Stimulated activated effector memory CD8-positive, alpha-beta T cell treated with anti-CD3 and anti-CD28 coated beads, Interleukin-12 subunit alpha, Interleukin-12 subunit beta, amount 100 ng/mL, for 72 hours (primary cell): ENCODE measurements around the gene TMEM150B.

ENCODE experiments used
- ATAC-seq: fragments of 150-1000 bp; cut with Tn5 transposase; 2 replicates; pipeline ENCODE4 v1.10.0; 2021
- DNase-seq, 2 donors: peaks; one replicate each; pipeline ENCODE4 v3.0.0; 2021 to 2022; ENCODE audit warnings: low spot score in 2 of 2
- H3K27ac Mint-ChIP-seq: one replicate; pipeline ENCODE4 v1.8.0; 2022; ENCODE audit warnings: mild to moderate bottlenecking, mixed read lengths
- H3K36me3 Mint-ChIP-seq: one replicate; pipeline ENCODE4 v1.8.0; 2022; ENCODE audit warnings: mild to moderate bottlenecking, mixed read lengths
- H3K4me1 Mint-ChIP-seq: one replicate; pipeline ENCODE4 v1.8.0; 2022; ENCODE audit warnings: mixed read lengths
- H3K4me3 Mint-ChIP-seq: one replicate; pipeline ENCODE4 v1.8.0; 2022; ENCODE audit warnings: mild to moderate bottlenecking, mixed read lengths
- H3K9me3 Mint-ChIP-seq: one replicate; pipeline ENCODE4 v1.8.0; 2022; ENCODE audit warnings: mixed read lengths

TMEM150B gene

GRCh38 chr19:55325172-55325571 is at the start of gene TMEM150B:
TSS of gene TMEM150B (minus strand) at chr19:55325341. CDS start at chr19:55321036, 4,305 bp downstream.
- no peak for DNase-seq
- Mint-ChIP-seq H3K4me1 (peaks cover 9% of the 10 kb centered on the region), H3K4me3 (no peak within 1 kb of the TSS), H3K9me3 (no peaks in the 10 kb centered on the region), H3K36me3 (no peaks in the 10 kb centered on the region), H3K27ac (peak within 1 kb of the TSS; percentile 34)
- no peak for ATAC-seq

GRCh38 chr19:55373993-55374757 is 49.0 kb upstream of the TMEM150B start:
- no peak overlapping the region for H3K27ac Mint-ChIP-seq
- no peaks in the 10 kb centered on the region for H3K9me3 Mint-ChIP-seq
- peaks cover 15% of the 10 kb centered on the region for H3K4me1 Mint-ChIP-seq
- H3K36me3 Mint-ChIP-seq: peaks cover under 1% of the 10 kb centered on the region
- H3K4me3 Mint-ChIP-seq: no peak overlapping the region
- DNase-seq (no peak), ATAC-seq (no peak)

GRCh38 chr19:55373306-55373992 is 48.3 kb upstream of the TMEM150B start:
- Mint-ChIP-seq H3K4me3 (no peak overlapping the region), H3K27ac (no peak overlapping the region), H3K4me1 (peaks cover 14% of the 10 kb centered on the region)

GRCh38 chr19:55372316-55373081 is 47.4 kb upstream of the TMEM150B start:
- Mint-ChIP-seq H3K27ac (no peak overlapping the region), H3K9me3 (no peaks in the 10 kb centered on the region), H3K4me1 (peaks cover 14% of the 10 kb centered on the region), H3K36me3 (no peaks in the 10 kb centered on the region), H3K4me3 (no peak overlapping the region)
- peak; percentile 62 for ATAC-seq
- no peak for DNase-seq

More at GRCh38 chr19:55373306-55373992, 48.3 kb upstream of the TMEM150B start:
- H3K36me3 Mint-ChIP-seq: no peaks in the 10 kb centered on the region
- no peaks in the 10 kb centered on the region for H3K9me3 Mint-ChIP-seq
- DNase-seq: no peak
- ATAC-seq: no peak

- H3K4me3 Mint-ChIP-seq: peak within 1 kb of the TSS; percentile 74
- no peaks in the 10 kb centered on the region for H3K36me3 Mint-ChIP-seq
- DNase-seq (no peak), ATAC-seq (no peak)
- peaks cover 14% of the 10 kb centered on the region for H3K4me1 Mint-ChIP-seq
- no peaks in the 10 kb centered on the region for H3K9me3 Mint-ChIP-seq
- H3K27ac Mint-ChIP-seq: peak within 1 kb of the TSS; percentile 63
These were observed 45.3 kb upstream of the TMEM150B start, which contains the start of gene IL11 for GRCh38 chr19:55370305-55370988. TSS of gene IL11 (minus strand) at chr19:55370463. CDS start at chr19:55370310, 153 bp downstream.

GRCh38 chr19:55369653-55370304 is 44.6 kb upstream of the TMEM150B start:
- H3K27ac Mint-ChIP-seq: peak overlapping the region; percentile 63
- H3K9me3 Mint-ChIP-seq: no peaks in the 10 kb centered on the region
- no peaks in the 10 kb centered on the region for H3K36me3 Mint-ChIP-seq
- H3K4me3 Mint-ChIP-seq: peak overlapping the region; percentile 74
- ATAC-seq (peak; percentile 78), DNase-seq (peak in 1 of 2 donors; percentile 36)
- peaks cover 14% of the 10 kb centered on the region for H3K4me1 Mint-ChIP-seq

GRCh38 chr19:55368701-55369563 is 43.8 kb upstream of the TMEM150B start:
- DNase-seq: peak in 1 of 2 donors; percentile 39
- no peak overlapping the region for H3K27ac Mint-ChIP-seq
- ATAC-seq: peak; percentile 58
- peaks cover 12% of the 10 kb centered on the region for H3K4me1 Mint-ChIP-seq
- H3K9me3 Mint-ChIP-seq: no peaks in the 10 kb centered on the region
- H3K4me3 Mint-ChIP-seq: peak overlapping the region; percentile 74
- H3K36me3 Mint-ChIP-seq: no peaks in the 10 kb centered on the region

GRCh38 chr19:55368106-55368505 is 43.0 kb upstream of the TMEM150B start:
- ATAC-seq (no peak), DNase-seq (no peak)
- H3K36me3 Mint-ChIP-seq: no peaks in the 10 kb centered on the region
- H3K9me3 Mint-ChIP-seq: no peaks in the 10 kb centered on the region
- no peak overlapping the region for H3K27ac Mint-ChIP-seq
- H3K4me3 Mint-ChIP-seq: no peak overlapping the region
- peaks cover 7% of the 10 kb centered on the region for H3K4me1 Mint-ChIP-seq

- Mint-ChIP-seq H3K36me3 (no peaks in the 10 kb centered on the region), H3K27ac (no peak overlapping the region), H3K4me3 (no peak overlapping the region), H3K9me3 (no peaks in the 10 kb centered on the region), H3K4me1 (peaks cover 7% of the 10 kb centered on the region)
- DNase-seq (no peak), ATAC-seq (no peak)
These were observed 41.6 kb upstream of the TMEM150B start for GRCh38 chr19:55366790-55367189.

GRCh38 chr19:55365964-55366363 is 40.8 kb upstream of the TMEM150B start:
- Mint-ChIP-seq H3K9me3 (no peaks in the 10 kb centered on the region), H3K36me3 (no peaks in the 10 kb centered on the region), H3K4me1 (peaks cover 7% of the 10 kb centered on the region), H3K27ac (no peak overlapping the region), H3K4me3 (no peak overlapping the region)
- no peak for DNase-seq
- ATAC-seq: no peak

GRCh38 chr19:55365245-55365644 is 40.1 kb upstream of the TMEM150B start:
- Mint-ChIP-seq H3K4me1 (peaks cover 7% of the 10 kb centered on the region), H3K36me3 (no peaks in the 10 kb centered on the region), H3K9me3 (no peaks in the 10 kb centered on the region), H3K4me3 (no peak overlapping the region), H3K27ac (no peak overlapping the region)
- DNase-seq (no peak), ATAC-seq (no peak)

- H3K4me3 Mint-ChIP-seq: no peak within 1 kb of the TSS
- no peaks in the 10 kb centered on the region for H3K9me3 Mint-ChIP-seq
- H3K4me1 Mint-ChIP-seq: no peaks in the 10 kb centered on the region
- no peak within 1 kb of the TSS for H3K27ac Mint-ChIP-seq
- ATAC-seq: no peak
- H3K36me3 Mint-ChIP-seq: no peaks in the 10 kb centered on the region
- no peak for DNase-seq
These were observed 38.0 kb upstream of the TMEM150B start, which contains the start of gene GARIN5B for GRCh38 chr19:55362990-55363716. TSS of gene GARIN5B (minus strand) at chr19:55363260. CDS start at chr19:55363066, 194 bp downstream.
